H1 (cell line): ENCODE measurements around the gene ENTREP1. TPM values are rescaled to one million over a fixed set of nuclear protein-coding genes. Genes with fewer than 3 reads are reported as not detected.

Source experiments
- BRCA1 ChIP-seq: IDR thresholded peaks from 2 replicates; pipeline ENCODE4 v1.6.1; 2012; ENCODE audit warnings: low read depth, low read length, improper control_type of control experiment
- CHD2 ChIP-seq: IDR thresholded peaks from 2 replicates; pipeline ENCODE4 v1.6.1; 2012; ENCODE audit warnings: low read length, improper control_type of control experiment
- CHD7 ChIP-seq: fragments of 300-600 bp; sonication (generic); IDR thresholded peaks from 2 replicates; pipeline ENCODE4 v1.7.1; 2012; ENCODE audit warnings: low read length, moderate library complexity, mild to moderate bottlenecking, inconsistent platforms; ENCODE audit not compliant: insufficient replicate concordance
- CTBP2 ChIP-seq: IDR thresholded peaks from 2 replicates; pipeline ENCODE4 v1.7.0; 2011; ENCODE audit warnings: borderline replicate concordance, mild to moderate bottlenecking, moderate library complexity, mixed read lengths, low read length; ENCODE audit not compliant: insufficient read depth, insufficient read length
- E2F6 ChIP-seq: IDR thresholded peaks from 2 replicates; pipeline ENCODE4 v1.6.1; 2012; ENCODE audit warnings: inconsistent platforms
- KDM4A ChIP-seq: IDR thresholded peaks from one replicate; pipeline ENCODE4 v1.7.1; 2012; ENCODE audit warnings: low read depth, mild to moderate bottlenecking, moderate library complexity, low read length, inconsistent platforms; ENCODE audit not compliant: severe bottlenecking
- PHF8 ChIP-seq: fragments of 200-600 bp; sonication (generic); conservative IDR thresholded peaks from 2 replicates; pipeline ENCODE4 v1.7.1; 2012; ENCODE audit warnings: low read depth, mild to moderate bottlenecking, inconsistent platforms, low read length, moderate library complexity
- POU5F1 ChIP-seq: IDR thresholded peaks from 2 replicates; pipeline ENCODE4 v1.6.1; 2011; ENCODE audit warnings: low read depth, mild to moderate bottlenecking, low read length, moderate library complexity
- RBBP5 ChIP-seq: IDR thresholded peaks from 2 replicates; pipeline ENCODE4 v1.7.1; 2012; ENCODE audit warnings: low read depth, mild to moderate bottlenecking, inconsistent platforms, low read length, moderate library complexity, borderline replicate concordance
- RNF2 ChIP-seq: fragments of 200-900, 300-1000 bp; sonication (generic); IDR thresholded peaks from 2 replicates; pipeline ENCODE4 v1.7.1; 2016; ENCODE audit warnings: borderline replicate concordance, low read depth, mild to moderate bottlenecking, antibody characterized with exemption, low read length; ENCODE audit not compliant: poor library complexity, severe bottlenecking; ENCODE audit errors: missing control alignments
- TEAD4 ChIP-seq: IDR thresholded peaks from 2 replicates; pipeline ENCODE4 v1.6.1; 2012; ENCODE audit warnings: low read depth, low read length, inconsistent platforms, mixed read lengths
- polyA plus RNA-seq, 7 experiments: library from polyadenylated mRNA; depleted of rRNA in 3 of 7; stranded (reverse) in 5 of 7; unstranded in 2 of 7; fragments of >200 nt in 5 of 7; fragments of 200-250 nt in 2 of 7; gene quantifications; 1 replicate in 5 of 7; 2 replicates in 1 of 7; 4 replicates in 1 of 7; pipeline versions ENCODE4 v1.2.1 to v1.2.3, GENCODE V29; 2011 to 2013; ENCODE audit warnings: missing spikeins in 2 of 7, mixed read lengths in 2 of 7
- total RNA-seq: library from RNA; stranded (reverse); fragmentation: NEBNext Ultra II Directional; extraction: Animal tissue kit (Norgen Biotek cat#: 25700); gene quantifications from 2 replicates; pipeline ENCODE4 v1.2.1, GENCODE V29; 2021

Gene ENTREP1
- total and polyA plus RNA-seq, 2 of the 8 experiments (the other 6 are each of a cell fraction or from before 2014, with no cell fraction given), result 15.3 to 25.0 TPM

- no peak for TF ChIP-seq CHD7
- no peak for TF ChIP-seq PHF8
- no peak for TF ChIP-seq CTBP2
- no peak for TF ChIP-seq POU5F1
- TF ChIP-seq RBBP5, result no peak
- no peak for TF ChIP-seq KDM4A
- TF ChIP-seq RNF2, result no peak
- no peak for TF ChIP-seq TEAD4
- no peak for TF ChIP-seq BRCA1
- no peak for TF ChIP-seq E2F6
- no peak for TF ChIP-seq CHD2
Observed at GRCh38 chr9:69429281-69429680, 104.3 kb downstream of the ENTREP1 start (continued).
